Ureter (tissue), 1 donor: Measurements from ENCODE around the gene SKIC2. TPM values are rescaled to one million over a fixed set of nuclear protein-coding genes. Genes with fewer than 3 reads are reported as not detected.

ENCODE experiments used
- DNase-seq: peaks from one replicate; pipeline ENCODE4 v3.0.0-alpha.2; 2020; ENCODE audit warnings: low spot score
- total RNA-seq: library from RNA; stranded (reverse); gene quantifications from one replicate; pipeline ENCODE4 v1.2.4, GENCODE V29; 2023
- donor health status: DM: yes; HTN: yes; CAD: no.

Gene SKIC2
- total RNA-seq, 1 donor from 2014 or later: 73.7 TPM

GRCh38 chr6:31945507-31946369 lies 13.2 kb upstream of the SKIC2 start, which contains the start of gene CFB:
Gene CFB (plus strand): TSS chr6:31946095. CDS start chr6:31946222, 127 bp downstream.
- DNase-seq: peak; percentile 85

- DNase-seq: no peak
Measured at GRCh38 chr6:31946370-31946885, 12.5 kb upstream of the SKIC2 start.

- no peak for DNase-seq
Measured at GRCh38 chr6:31947070-31947675, 11.8 kb upstream of the SKIC2 start.

- no peak for DNase-seq
Measured at GRCh38 chr6:31947864-31948263, 11.1 kb upstream of the SKIC2 start.

- no peak for DNase-seq
Measured at GRCh38 chr6:31948306-31948705, 10.7 kb upstream of the SKIC2 start.

- DNase-seq: no peak
Measured at GRCh38 chr6:31948753-31949413, 10.1 kb upstream of the SKIC2 start.

- no peak for DNase-seq
Measured at GRCh38 chr6:31949926-31950548, 8.9 kb upstream of the SKIC2 start.

GRCh38 chr6:31952140-31952805 lies 6.7 kb upstream of the SKIC2 start:
- DNase-seq: peak; percentile 67

GRCh38 chr6:31952890-31953289 lies 6.1 kb upstream of the SKIC2 start:
- DNase-seq: no peak

- DNase-seq: no peak
Measured at GRCh38 chr6:31954511-31954910, 4.5 kb upstream of the SKIC2 start.

GRCh38 chr6:31956796-31957195 lies 2.2 kb upstream of the SKIC2 start:
- DNase-seq: no peak

GRCh38 chr6:31958412-31958740 lies 599 bp upstream of the SKIC2 start:
- no peak for DNase-seq

- DNase-seq: no peak
Measured at GRCh38 chr6:31961616-31962015, 2.6 kb downstream of the SKIC2 start.

- DNase-seq: no peak
Measured at GRCh38 chr6:31963921-31964320, 4.9 kb downstream of the SKIC2 start.

- no peak for DNase-seq
Measured at GRCh38 chr6:31965700-31966099, 6.7 kb downstream of the SKIC2 start.

- DNase-seq: no peak
Measured at GRCh38 chr6:31966506-31966905, 7.5 kb downstream of the SKIC2 start.

GRCh38 chr6:31966997-31967925 lies 8.3 kb downstream of the SKIC2 start:
- no peak for DNase-seq

GRCh38 chr6:31967926-31968320 lies 8.9 kb downstream of the SKIC2 start:
- no peak for DNase-seq

GRCh38 chr6:31968326-31968725 lies 9.4 kb downstream of the SKIC2 start:
- no peak for DNase-seq
